GM21526 (cell line): ENCODE measurements around the gene CKB.
"Not testable (repeated sequence)": the region's sequence is repeated elsewhere in the genome, so short reads cannot be mapped to it uniquely, and the experiment has no call there.

ENCODE experiments used
- ATAC-seq: cut with Tn5 transposase; IDR thresholded peaks from one replicate; pipeline ENCODE4 v1.9.1; 2021; ENCODE audit warnings: moderate library complexity; ENCODE audit not compliant: unreplicated experiment, low FRiP score

The CKB gene

GRCh38 chr14:103516426-103517173, 6.0 kb downstream of the CKB start:
- ATAC-seq = no peak

DNA sequence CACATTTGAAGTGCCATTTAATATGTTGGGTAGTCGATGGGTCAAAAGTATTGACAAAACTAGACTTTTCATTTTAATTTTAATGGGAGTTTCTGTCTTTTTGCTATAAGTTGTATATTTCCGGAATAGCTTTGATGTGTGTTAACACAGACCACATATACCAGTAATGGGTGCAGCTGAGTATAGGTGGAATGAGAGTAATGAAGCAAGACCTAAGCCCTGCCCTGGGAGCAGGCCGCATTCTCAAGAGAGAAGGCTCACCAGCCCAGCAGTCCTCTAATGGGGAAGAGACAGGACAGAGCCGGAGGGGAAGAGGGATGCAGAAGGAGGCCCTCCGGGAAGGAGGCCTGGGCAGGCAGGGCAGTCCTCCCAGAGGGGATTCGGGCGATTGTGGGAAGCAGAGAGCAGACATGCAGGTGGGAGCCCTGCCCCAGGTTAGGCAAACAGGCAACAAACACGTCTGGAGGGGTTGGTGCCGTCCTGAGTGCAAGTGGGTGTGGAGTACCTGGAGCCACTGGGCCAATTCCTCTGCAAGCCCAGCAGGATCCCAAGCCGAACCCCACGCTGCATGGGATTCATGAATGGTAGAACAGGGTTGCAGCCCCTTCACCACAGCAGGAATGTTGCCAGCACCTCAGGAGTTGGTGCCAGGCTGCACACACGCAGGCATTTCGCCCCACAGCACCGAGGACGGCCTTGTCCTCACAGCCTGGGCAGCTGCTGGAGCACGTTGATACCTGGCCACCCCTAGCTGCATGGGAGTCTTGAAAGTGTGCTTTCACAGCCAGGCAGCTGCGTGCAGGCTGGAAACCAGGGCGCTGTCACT, 7.8 kb downstream of the CKB start:
- ATAC-seq = no peak

DNA sequence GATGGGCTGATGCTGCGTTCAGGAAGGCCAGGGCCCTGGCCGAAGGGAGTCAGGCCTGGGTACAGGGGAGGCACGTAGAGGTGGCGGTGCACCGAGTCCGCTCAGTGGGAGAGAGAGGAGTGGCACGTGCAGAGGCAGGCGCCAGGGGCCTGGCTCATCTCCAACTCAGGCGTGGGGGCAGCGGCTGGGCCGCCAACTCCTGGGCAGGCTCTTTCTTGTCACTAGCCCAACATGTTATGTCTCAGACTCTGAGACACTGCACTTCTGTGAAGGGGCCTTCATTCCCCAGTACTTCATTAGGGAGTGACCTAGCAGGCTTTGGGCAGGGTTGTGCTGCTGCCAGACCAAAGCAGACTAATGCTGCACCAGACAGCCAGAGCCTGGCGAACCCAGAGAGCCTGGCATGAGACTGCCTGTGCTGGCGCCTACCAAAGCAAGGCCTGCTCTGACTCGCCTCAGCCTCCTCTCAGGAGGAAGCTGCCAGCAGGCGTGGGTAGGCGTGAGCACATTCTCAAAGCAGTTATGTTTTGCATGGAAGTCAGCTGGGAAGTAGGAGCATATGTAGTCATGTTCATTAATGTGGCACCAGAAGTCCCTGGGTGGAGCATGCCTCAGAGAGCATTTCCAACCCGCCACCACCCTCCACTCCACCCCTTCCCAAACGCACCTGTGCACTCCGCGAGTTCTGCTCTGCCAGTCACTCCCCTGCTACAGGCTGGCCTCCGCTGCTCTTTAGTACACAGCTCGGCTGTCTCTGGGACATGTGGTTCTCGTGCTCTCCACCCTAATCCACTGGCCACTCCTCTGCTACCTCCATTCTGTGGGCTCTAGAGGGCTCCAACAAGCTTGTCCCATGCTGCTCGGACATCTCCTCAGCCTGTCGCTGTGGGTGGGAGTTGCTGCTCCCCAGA, 9.7 kb downstream of the CKB start:
- ATAC-seq = no peak

- not testable (repeated sequence) for ATAC-seq
Observed at GRCh38 chr14:103512180-103512579, 10.4 kb downstream of the CKB start.

- no peak for ATAC-seq
Observed at GRCh38 chr14:103510724-103511693, 11.6 kb downstream of the CKB start.

- ATAC-seq = no peak
Observed at GRCh38 chr14:103509864-103510723, 12.5 kb downstream of the CKB start.

DNA sequence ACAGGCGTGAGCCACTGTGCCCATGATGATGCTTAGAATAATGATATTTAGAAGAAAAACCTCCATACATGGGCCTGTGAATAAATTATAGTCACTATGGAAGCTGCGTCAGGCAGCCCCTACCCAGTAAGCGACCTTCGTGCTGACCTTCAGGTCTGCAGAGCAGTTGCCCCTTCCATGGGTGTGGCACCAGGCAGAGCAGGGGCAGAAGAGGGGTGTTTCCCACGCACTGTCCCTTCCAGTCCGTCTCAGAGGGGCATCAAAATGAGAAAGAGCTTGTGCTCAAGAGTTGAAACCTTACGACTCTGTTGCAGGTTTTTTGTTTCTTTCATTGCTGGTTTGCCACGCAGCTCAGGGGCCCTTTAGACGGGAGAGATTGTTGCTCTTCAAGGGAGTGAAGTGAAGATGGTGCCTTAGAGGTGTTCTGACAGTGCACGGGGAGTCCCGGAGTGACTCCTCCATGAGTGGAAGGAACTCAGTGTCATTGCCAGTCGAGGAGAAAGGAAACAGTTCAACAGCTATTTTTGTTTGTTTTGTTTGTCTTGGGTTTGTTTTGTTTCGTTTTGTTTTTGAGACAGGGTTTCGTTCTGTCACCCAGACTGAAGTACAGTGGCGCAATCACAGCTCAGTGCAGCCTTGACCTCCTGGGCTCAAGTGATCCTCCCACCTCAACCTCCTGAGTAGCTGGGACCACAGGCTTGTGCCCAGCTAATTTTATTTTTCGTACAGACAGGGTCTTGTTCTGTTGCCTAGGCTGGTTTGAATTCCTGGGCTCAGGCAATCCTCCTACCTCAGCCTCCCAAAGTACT, 13.9 kb downstream of the CKB start:
- no peak for ATAC-seq

DNA sequence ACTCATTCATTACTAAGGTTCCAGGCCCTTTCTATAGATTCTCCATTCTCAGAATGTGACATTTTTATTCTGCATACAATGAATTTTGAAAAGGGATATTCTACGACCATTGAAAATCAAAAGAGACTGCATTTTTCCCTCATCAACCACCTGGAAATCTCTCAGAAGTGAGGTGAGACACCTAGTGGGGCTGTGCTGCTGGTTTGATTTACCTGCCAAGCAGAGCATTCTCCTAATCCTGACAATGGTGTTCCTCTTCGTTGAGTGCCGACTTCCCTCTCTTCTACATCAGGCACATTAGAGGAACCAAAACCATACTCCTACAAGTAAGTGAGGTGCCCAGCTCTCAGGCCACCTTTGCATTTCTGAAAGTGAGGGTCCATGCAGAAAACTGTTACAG, 14.9 kb downstream of the CKB start:
- ATAC-seq = no peak

DNA sequence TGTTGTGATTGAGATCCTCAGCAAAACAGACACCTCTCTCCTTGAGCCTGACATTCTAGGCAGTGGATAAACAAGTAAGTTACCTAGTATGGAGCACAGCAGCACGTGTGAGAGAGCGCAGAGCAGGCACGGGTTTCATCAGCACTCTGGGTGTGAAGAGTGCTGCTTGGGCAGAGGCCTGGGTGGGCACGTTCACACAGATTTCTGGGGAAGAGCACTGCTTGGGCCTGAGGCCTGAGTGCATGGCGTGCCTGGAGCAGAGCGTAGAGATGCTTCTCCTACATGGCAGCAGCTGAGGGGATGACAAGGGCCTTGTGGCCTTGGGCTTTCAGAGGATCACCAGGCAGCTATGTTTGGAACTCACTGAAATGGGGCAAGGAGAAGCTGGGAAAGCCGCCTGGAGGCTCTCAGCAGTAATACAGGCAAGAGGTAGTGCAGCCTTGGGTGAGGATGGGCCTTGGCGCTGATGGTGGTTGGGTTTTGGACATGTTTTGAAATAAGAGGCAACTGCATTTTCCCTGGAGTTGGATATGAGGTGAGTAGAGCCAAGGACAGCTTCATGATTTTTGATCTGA, 17.6 kb downstream of the CKB start:
- ATAC-seq = no peak

- no peak for ATAC-seq
Observed at GRCh38 chr14:103503296-103503695, 19.3 kb downstream of the CKB start.

DNA sequence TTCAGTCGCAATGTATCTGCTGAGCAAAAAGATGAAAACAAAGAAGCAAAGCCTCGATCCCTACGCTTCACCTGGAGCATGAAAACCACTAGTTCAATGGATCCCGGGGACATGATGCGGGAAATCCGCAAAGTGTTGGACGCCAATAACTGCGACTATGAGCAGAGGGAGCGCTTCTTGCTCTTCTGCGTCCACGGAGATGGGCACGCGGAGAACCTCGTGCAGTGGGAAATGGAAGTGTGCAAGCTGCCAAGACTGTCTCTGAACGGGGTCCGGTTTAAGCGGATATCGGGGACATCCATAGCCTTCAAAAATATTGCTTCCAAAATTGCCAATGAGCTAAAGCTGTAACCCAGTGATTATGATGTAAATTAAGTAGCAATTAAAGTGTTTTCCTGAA, 19.8 kb downstream of the CKB start:
- ATAC-seq = no peak

DNA sequence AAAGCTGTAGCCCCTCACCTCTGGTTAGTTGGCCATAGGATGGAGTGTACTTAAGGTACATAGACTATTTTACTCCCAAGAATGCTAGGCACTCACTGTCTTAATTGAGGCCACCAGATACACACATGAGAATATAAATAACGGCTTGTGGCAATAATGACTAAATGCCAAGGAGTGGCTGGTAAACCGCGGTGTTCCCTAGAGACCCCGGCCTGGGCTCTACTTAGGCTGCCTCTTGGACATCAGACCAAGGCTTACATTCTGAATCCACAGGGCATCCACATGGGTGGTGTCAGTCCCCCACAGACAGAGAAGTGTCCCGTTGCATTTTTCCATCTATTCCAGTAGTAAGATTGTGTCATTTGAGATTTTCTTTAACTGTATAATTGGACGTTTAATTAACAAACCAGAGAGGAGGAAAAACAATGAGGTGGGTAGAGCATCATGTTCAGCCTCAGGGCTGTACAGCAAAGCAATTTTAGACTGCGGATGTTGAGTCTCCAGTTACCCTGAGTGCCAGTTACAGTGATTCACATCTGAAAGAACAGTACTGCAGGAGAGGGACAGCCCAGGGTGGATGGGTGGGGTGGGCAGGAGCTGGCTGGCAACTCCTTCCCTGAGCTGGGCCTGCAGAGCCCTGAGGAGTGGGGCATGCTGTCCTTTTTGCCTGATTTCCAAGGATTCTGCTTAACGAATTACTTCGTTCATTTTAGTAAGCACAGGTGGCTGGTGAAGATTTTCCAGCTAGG, 20.5 kb downstream of the CKB start:
- ATAC-seq = no peak

- no peak for ATAC-seq
Observed at GRCh38 chr14:103501041-103501870, 21.4 kb downstream of the CKB start.

GRCh38 chr14:103500148-103500990, 22.3 kb downstream of the CKB start:
- no peak for ATAC-seq

DNA sequence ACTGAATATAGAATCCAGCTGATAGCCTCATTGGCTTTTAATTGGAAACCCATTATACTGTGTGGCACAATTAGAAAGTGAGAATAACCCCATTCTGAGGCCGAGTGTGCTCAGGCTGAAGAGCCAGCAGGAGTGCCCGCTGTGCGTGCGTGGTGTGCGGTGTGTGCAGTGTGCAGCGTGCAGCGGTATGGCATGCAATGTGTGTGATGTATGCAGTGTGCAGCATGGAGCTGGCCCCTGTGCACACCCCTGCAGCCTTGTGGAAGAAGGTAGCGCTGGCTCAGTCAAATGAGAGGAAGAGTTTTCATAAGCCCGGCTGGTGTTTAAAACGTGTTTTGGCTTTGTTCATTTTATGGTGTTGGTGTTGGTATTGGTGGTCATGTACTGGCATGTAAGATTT, 22.9 kb downstream of the CKB start:
- ATAC-seq = no peak
